Lower leg skin (tissue), 3 donors: ENCODE data around the gene NR6A1.

ENCODE experiments used
- CTCF ChIP-seq, 3 donors: fragments of 450-650 bp; IDR thresholded peaks; one replicate each; pipeline ENCODE4 v1.5.1; 2016; ENCODE audit warnings: antibody characterized with exemption in 3 of 3, mild to moderate bottlenecking in 3 of 3, moderate library complexity in 2 of 3
- POLR2A ChIP-seq, 2 donors: fragments of 450-650 bp; IDR thresholded peaks; one replicate each; pipeline ENCODE4 v1.6.1; 2016 to 2017; ENCODE audit warnings: antibody characterized with exemption in 2 of 2, mild to moderate bottlenecking in 1 of 2, moderate library complexity in 1 of 2

- TF ChIP-seq CTCF (IDR thresholded peaks at IDR 0.05) (no peak), POLR2A (IDR thresholded peaks at IDR 0.05) (no peak)
These were observed 24.8 kb upstream of the NR6A1 start for GRCh38 chr9:124795881-124796431.
